Measurements from ENCODE around the gene SOX6.

The SOX6 gene

DNA sequence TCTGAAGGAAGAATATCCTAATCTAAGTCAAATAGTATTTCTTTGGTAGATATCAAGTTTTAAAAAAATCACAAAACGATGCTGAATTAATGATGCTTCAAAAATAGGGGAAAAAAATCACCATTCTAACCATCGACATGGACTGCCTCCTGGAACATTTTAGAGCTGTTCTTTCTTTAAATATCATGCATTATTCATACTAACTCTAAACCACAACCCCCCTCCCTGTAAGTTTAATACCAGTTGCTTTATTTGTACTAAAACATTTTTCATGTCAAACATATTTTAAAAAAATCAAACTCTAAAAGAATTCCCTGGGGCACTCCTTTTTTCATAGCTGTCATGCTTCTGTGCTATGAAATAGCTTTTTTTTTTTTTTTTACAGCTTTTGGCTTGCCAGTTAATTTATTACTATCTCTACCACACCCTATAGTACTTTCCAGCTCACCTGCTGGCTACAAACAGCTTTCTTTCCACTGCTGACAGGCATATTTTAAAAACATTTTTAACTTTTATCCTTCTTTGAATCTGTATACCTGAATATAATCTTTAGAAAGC lies 256.9 kb downstream of the SOX6 start:
- in situ Hi-C loops (cut with MboI; ENCODE audit: low pct_unique_long_range_greater_than_20kb, low sequenced_read_pairs, unreplicated experiment) = no loop called here

DNA sequence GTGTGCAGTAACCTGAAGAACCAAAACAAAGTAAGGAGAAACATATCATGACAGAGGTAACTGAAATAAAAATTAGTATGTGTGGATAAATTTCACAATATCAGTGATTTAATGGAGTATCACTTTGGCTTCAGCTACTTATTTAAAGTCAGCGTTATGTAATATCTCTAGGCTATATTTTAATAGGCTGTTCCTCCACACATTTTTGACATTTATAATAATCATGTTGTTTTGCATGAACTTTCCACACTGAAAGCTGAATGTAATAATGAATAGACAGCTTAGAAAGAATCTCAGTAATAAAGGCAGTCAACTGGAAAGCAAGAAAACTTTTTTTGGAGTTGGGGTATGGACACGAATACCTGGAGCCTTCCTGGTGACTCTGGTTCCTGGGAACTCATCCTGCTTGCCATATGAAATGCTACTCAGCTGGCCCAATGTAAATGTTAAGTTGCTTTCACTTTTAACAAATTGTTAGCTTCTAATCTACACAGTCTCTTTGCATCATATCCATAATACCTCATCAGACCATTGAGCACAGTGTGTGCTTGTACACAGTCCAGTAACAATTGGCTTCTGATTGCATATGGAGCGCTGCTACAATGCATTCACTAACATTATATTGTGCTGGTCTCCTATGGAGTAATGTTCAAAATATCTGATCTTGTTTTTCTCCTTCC lies 257.7 kb downstream of the SOX6 start:
- TF ChIP-seq, protein P1, sequence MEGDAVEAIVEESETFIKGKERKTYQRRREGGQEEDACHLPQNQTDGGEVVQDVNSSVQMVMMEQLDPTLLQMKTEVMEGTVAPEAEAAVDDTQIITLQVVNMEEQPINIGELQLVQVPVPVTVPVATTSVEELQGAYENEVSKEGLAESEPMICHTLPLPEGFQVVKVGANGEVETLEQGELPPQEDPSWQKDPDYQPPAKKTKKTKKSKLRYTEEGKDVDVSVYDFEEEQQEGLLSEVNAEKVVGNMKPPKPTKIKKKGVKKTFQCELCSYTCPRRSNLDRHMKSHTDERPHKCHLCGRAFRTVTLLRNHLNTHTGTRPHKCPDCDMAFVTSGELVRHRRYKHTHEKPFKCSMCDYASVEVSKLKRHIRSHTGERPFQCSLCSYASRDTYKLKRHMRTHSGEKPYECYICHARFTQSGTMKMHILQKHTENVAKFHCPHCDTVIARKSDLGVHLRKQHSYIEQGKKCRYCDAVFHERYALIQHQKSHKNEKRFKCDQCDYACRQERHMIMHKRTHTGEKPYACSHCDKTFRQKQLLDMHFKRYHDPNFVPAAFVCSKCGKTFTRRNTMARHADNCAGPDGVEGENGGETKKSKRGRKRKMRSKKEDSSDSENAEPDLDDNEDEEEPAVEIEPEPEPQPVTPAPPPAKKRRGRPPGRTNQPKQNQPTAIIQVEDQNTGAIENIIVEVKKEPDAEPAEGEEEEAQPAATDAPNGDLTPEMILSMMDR (IDR thresholded peaks at IDR 0.05; ENCODE audit: extremely low read depth, insufficient read depth, missing control alignments) = no peak
- in situ Hi-C loops (cut with MboI; ENCODE audit: low pct_unique_long_range_greater_than_20kb, low sequenced_read_pairs, unreplicated experiment) = no loop called here
- DNase-seq (ENCODE audit: low spot score) = no peak

More for the DNA sequence above, 256.9 kb downstream of the SOX6 start:
- TF ChIP-seq, protein P1 (IDR thresholded peaks at IDR 0.05; ENCODE audit: extremely low read depth, insufficient read depth, missing control alignments) = no peak
- no peak for DNase-seq (ENCODE audit: low spot score)

DNA sequence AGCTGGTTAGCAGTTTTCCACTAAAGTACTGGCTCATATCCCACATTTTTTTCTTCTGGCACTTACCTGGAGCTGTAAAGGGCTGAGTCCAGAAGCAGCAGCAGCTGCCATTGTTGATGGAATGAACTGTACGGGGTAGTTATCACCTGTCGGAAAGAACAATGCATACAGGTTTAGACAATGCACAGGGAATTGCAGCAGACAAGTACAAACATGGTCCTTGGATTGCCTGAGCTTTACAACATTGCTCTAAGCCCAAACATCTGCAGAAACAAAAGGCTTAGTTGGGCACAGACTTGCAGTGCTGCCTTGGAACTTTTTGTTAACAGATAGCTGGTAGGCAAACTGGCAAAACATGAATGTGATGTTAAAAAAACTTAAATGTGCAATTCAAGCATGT lies 258.8 kb downstream of the SOX6 start:
- no peak for DNase-seq (ENCODE audit: low spot score)
- TF ChIP-seq, protein P1 (IDR thresholded peaks at IDR 0.05; ENCODE audit: extremely low read depth, insufficient read depth, missing control alignments) = no peak
- in situ Hi-C loops (cut with MboI; ENCODE audit: low pct_unique_long_range_greater_than_20kb, low sequenced_read_pairs, unreplicated experiment) = no loop called here

DNA sequence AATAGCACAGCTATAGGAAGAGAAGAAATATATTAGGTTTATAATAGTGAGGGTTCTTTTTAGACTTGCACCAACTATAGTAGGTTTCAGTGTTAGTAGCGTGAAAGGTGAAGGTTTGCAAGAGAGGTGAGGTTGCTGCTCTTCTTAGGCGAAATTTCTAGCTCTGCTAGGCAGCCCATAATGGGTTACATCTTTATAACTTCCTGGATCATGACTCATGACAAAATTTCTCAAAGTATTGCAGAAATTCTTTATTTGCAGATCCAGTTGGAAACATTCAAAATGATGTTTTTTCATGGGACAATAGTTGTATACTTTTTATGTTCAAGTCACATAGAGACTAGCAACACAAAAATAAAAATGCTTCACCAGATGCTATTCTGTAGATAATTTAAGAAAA lies 260.0 kb downstream of the SOX6 start:
- DNase-seq (ENCODE audit: low spot score) = no peak
- in situ Hi-C loops (cut with MboI; ENCODE audit: low pct_unique_long_range_greater_than_20kb, low sequenced_read_pairs, unreplicated experiment) = no loop called here
- TF ChIP-seq, protein P1 (IDR thresholded peaks at IDR 0.05; ENCODE audit: extremely low read depth, insufficient read depth, missing control alignments) = no peak

DNA sequence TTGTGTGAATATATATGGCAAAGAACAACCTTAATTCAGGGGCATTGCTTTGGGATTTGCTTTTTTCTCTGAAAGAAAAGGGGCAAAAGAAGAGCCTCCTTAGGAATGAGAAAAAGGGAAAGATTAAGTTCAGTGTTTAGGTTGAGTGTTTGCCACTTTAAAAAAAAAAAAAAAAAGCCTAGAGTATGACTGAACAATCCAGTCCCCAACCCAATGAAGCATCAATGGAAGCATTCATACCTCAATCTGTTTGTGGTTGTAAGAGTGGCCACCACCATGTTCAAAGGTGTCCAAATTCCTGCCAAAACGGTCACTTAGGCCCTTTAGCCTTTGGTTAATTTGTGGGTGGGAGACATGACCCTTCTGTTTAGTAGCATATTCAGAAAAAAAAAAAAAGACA lies 260.6 kb downstream of the SOX6 start:
- in situ Hi-C loops (cut with MboI; ENCODE audit: low pct_unique_long_range_greater_than_20kb, low sequenced_read_pairs, unreplicated experiment) = no loop called here
- TF ChIP-seq, protein P1 (IDR thresholded peaks at IDR 0.05; ENCODE audit: extremely low read depth, insufficient read depth, missing control alignments) = no peak
- no peak for DNase-seq (ENCODE audit: low spot score)

DNA sequence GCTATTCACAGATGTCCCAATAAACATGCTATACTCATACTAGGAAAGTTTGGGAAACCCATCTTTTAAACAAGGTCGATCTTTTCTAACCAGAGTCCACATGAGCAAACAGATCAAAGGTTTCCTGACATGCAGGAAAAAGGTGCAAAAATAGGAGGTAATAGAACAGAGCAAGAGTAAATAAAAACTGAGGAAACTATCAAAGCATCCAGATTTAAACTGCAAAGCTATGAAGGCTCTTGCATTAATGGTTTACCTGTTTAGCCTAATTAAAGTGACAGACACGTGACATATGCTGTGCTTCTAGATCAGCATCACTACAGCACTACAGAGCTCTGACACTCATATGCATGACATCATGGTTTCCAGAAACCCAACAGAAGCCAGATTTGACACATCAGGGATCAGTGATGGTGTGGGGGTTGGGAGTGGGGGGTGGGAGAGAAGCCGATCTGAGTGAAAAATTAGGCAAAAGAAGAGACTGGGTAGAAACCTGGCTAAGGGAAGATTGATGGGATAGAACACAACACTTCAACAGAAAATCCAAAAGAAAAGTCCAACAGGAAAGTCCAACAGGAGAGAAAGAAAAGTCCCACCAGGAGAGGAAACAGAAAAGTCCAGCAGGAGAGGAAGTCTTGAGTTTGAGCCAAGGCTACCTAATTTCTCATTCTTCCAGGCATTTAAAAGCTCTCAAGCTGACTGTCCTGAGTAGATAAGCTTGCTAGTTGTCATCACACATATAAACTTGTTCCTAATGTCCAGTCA lies 262.3 kb downstream of the SOX6 start:
- in situ Hi-C loops (cut with MboI; ENCODE audit: low pct_unique_long_range_greater_than_20kb, low sequenced_read_pairs, unreplicated experiment) = no loop called here
- TF ChIP-seq, protein P1 (IDR thresholded peaks at IDR 0.05; ENCODE audit: extremely low read depth, insufficient read depth, missing control alignments) = no peak
- no peak for DNase-seq (ENCODE audit: low spot score)

Data from GM13977 (cell line).